GM12873 (cell line): ENCODE measurements around the gene POLR1A.
A peak's percentile ranks its signal among the peaks of the same experiment; 100 is the strongest.

ENCODE experiments used
- CTCF ChIP-seq: IDR thresholded peaks from 2 replicates; pipeline ENCODE4 v1.5.1; 2012; ENCODE audit warnings: low read depth, mild to moderate bottlenecking, moderate library complexity, low read length, control low read depth; ENCODE audit not compliant: insufficient read depth; ENCODE audit errors: missing control alignments

The POLR1A gene

GRCh38 chr2:86025976-86026743 is 79.5 kb downstream of the POLR1A start:
- no peak for TF ChIP-seq CTCF

- peak; percentile 21 for TF ChIP-seq CTCF
These were observed 80.4 kb downstream of the POLR1A start for GRCh38 chr2:86025229-86025820.

- TF ChIP-seq CTCF: no peak
These were observed 82.3 kb downstream of the POLR1A start for GRCh38 chr2:86023366-86023712.

GRCh38 chr2:86022661-86023365 is 82.9 kb downstream of the POLR1A start:
- TF ChIP-seq CTCF: no peak

GRCh38 chr2:86021396-86022378 is 84.0 kb downstream of the POLR1A start:
- no peak for TF ChIP-seq CTCF

GRCh38 chr2:86020984-86021383 is 84.7 kb downstream of the POLR1A start:
- no peak for TF ChIP-seq CTCF
